B cell (primary cell): ENCODE data around the gene TMEM209.

ENCODE experiments used
- EZH2 ChIP-seq: IDR thresholded peaks from 2 replicates; pipeline ENCODE4 v1.6.1; 2012; ENCODE audit warnings: borderline replicate concordance, low read depth, mild to moderate bottlenecking, moderate library complexity, low read length; ENCODE audit not compliant: insufficient read depth, poor library complexity, severe bottlenecking
- TF ChIP-seq, protein P1 (sequence below): fragments of 200-600 bp; IDR thresholded peaks from one replicate; pipeline ENCODE4 v1.8.0; 2022; ENCODE audit warnings: antibody characterized with exemption, mild to moderate bottlenecking

DNA sequence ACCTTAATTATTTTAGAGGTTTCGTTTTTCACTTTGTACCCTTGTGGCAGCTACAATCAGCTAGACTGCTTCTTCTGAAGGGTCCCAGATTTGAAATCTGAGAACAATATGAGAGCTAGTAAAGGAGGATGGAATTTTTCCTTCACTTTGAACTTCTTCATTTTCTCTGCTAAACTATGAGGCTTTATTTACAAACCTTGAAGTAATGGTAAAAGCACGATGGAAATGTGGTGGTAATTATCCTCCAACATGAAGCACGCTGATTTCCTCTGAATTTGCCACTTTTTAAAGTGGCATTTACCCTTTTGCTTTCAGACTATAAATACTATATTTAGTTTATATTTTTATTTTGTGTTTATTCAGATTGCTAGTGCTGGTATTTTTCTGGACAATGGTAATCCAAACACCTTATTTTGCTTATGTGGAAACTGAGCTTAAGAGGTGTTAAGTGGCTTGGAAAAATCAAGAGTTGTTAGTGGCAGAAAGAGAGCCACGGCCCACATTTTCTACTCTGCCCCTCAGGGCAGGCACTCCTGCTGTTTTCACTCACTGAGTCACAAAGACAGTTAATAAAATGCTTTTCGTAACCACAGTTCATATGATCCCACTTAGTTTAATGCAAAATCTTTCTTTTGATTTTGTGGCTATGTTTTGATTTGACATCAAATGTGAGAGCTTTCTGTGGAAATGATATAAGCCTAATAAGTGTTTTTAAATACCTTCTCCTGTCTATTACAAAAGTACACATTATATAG, 5.2 kb upstream of the TMEM209 start:
- TF ChIP-seq, protein P1, sequence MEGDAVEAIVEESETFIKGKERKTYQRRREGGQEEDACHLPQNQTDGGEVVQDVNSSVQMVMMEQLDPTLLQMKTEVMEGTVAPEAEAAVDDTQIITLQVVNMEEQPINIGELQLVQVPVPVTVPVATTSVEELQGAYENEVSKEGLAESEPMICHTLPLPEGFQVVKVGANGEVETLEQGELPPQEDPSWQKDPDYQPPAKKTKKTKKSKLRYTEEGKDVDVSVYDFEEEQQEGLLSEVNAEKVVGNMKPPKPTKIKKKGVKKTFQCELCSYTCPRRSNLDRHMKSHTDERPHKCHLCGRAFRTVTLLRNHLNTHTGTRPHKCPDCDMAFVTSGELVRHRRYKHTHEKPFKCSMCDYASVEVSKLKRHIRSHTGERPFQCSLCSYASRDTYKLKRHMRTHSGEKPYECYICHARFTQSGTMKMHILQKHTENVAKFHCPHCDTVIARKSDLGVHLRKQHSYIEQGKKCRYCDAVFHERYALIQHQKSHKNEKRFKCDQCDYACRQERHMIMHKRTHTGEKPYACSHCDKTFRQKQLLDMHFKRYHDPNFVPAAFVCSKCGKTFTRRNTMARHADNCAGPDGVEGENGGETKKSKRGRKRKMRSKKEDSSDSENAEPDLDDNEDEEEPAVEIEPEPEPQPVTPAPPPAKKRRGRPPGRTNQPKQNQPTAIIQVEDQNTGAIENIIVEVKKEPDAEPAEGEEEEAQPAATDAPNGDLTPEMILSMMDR, result no peak
- TF ChIP-seq EZH2, result no peak
